ENCODE data around the gene KAZN. TPM values are rescaled to one million over a fixed set of nuclear protein-coding genes. Genes with fewer than 3 reads are reported as not detected.

The KAZN gene
- total and polyA plus RNA-seq, 8 donors, result 1.2 to 50.7 (median 6.8) TPM

DNA sequence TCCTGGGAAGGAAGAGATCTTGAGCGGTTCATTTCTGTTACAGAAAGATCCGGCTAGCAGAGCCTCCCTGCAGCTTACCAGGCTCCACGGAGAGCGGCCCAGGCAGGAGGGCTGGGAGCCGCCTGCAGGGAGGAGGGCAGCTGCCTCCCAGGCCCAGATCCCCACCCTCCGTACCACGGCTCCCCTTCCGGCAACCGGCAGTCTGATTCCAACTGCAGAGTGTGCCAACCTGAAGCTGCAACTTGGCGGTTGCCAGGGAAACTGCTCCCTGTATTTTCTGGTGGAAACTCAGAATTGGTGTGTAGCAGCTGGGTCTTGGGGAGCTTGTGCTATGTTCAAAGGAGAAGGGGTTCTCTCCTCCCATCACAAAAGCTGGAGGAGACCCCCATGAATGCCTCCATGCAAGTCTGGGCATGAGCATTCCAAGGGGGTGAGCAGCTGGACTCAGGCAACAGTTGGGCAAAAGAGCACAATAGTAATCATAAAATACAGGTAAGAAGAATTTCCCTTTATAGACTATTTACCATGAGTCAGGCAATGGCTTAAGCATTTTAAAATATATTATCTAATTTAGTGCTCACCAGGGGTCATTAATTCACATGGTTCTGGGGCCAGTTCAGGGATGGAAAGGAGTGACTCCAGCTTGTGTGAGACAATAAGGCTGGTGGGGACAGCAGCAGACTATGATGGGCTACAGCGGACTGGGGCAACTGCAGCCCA, 46.1 kb upstream of the KAZN start:
- H3K27ac ChIP-seq, result no peak overlapping the region
- no peak overlapping the region for H3K4me3 ChIP-seq
- H3K9me3 ChIP-seq, result no peaks in the 10 kb centered on the region
- 58 to 72% (median 69%) methylated on average over 11 of the region's 11 CpGs for WGBS, 5 donors
- DNase-seq, result peak in 1 of 2 donors; percentile 30
- H3K27me3 ChIP-seq, result peaks cover 0 to 7% (median 0%) of the 10 kb centered on the region in 3 donors
- intact Hi-C loops (cut with DNase I; ENCODE audit: low total_unique reads), result no loop called here
- no peaks in the 10 kb centered on the region for H3K36me3 ChIP-seq
- TF ChIP-seq POLR2AphosphoS5 (IDR thresholded peaks at IDR 0.05) (no peak), EP300 (IDR thresholded peaks at IDR 0.05) (no peak), POLR2A (IDR thresholded peaks at IDR 0.05) (no peak)
- TF ChIP-seq, protein P1, sequence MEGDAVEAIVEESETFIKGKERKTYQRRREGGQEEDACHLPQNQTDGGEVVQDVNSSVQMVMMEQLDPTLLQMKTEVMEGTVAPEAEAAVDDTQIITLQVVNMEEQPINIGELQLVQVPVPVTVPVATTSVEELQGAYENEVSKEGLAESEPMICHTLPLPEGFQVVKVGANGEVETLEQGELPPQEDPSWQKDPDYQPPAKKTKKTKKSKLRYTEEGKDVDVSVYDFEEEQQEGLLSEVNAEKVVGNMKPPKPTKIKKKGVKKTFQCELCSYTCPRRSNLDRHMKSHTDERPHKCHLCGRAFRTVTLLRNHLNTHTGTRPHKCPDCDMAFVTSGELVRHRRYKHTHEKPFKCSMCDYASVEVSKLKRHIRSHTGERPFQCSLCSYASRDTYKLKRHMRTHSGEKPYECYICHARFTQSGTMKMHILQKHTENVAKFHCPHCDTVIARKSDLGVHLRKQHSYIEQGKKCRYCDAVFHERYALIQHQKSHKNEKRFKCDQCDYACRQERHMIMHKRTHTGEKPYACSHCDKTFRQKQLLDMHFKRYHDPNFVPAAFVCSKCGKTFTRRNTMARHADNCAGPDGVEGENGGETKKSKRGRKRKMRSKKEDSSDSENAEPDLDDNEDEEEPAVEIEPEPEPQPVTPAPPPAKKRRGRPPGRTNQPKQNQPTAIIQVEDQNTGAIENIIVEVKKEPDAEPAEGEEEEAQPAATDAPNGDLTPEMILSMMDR (IDR thresholded peaks at IDR 0.05), result no peak
- H3K4me1 ChIP-seq, result peaks cover 0 to 15% (median 0%) of the 10 kb centered on the region in 4 donors

- Histone ChIP-seq H3K4me1 (peaks cover 0 to 15% (median 0%) of the 10 kb centered on the region in 4 donors), H3K27ac (no peak overlapping the region), H3K36me3 (no peaks in the 10 kb centered on the region), H3K9me3 (no peaks in the 10 kb centered on the region), H3K4me3 (no peak overlapping the region), H3K27me3 (peaks cover 0 to 7% (median 0%) of the 10 kb centered on the region in 3 donors)
- 69 to 82% (median 75%) methylated on average over 7 of the region's 7 CpGs for WGBS, 5 donors
- no peak for DNase-seq
- TF ChIP-seq POLR2A (IDR thresholded peaks at IDR 0.05) (no peak), POLR2AphosphoS5 (IDR thresholded peaks at IDR 0.05) (no peak), EP300 (IDR thresholded peaks at IDR 0.05) (no peak)
- TF ChIP-seq, protein P1 (IDR thresholded peaks at IDR 0.05), result no peak
- intact Hi-C loops (cut with DNase I; ENCODE audit: low total_unique reads), result no loop called here
Measured at GRCh38 chr1:14553711-14554110, 44.8 kb upstream of the KAZN start.

DNA sequence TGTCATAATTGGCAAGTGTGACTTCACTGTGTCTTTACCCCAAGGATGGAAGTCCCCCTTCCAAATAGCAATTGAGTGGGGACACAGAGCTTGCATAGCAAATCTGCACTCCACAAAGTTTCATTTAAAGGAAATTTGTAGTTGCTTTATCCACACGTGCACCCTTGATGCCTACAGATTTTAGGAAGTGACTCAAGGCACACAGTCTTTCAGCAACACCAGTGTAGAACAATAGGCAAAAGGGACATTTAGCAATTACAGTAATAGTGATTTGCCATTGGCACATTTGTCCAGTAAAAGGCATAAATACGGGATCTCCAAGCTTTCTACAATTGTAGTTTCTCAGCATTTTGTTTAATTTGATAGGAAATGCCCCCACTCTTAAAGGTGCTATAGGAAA, 43.4 kb upstream of the KAZN start:
- H3K27me3 ChIP-seq, result peaks cover 0 to 7% (median 0%) of the 10 kb centered on the region in 3 donors
- H3K4me3 ChIP-seq, result no peak overlapping the region
- H3K4me1 ChIP-seq, result peaks cover 0 to 15% (median 0%) of the 10 kb centered on the region in 4 donors
- H3K9me3 ChIP-seq, result no peaks in the 10 kb centered on the region
- WGBS, 5 donors, result 57 to 71% (median 62%) methylated on average over 2 of the region's 2 CpGs
- no peak for DNase-seq
- TF ChIP-seq EP300 (IDR thresholded peaks at IDR 0.05) (no peak), POLR2A (IDR thresholded peaks at IDR 0.05) (no peak), POLR2AphosphoS5 (IDR thresholded peaks at IDR 0.05) (no peak)
- TF ChIP-seq, protein P1 (IDR thresholded peaks at IDR 0.05), result no peak
- H3K36me3 ChIP-seq, result no peaks in the 10 kb centered on the region
- no peak overlapping the region for H3K27ac ChIP-seq
- intact Hi-C loops (cut with DNase I; ENCODE audit: low total_unique reads), result no loop called here

DNA sequence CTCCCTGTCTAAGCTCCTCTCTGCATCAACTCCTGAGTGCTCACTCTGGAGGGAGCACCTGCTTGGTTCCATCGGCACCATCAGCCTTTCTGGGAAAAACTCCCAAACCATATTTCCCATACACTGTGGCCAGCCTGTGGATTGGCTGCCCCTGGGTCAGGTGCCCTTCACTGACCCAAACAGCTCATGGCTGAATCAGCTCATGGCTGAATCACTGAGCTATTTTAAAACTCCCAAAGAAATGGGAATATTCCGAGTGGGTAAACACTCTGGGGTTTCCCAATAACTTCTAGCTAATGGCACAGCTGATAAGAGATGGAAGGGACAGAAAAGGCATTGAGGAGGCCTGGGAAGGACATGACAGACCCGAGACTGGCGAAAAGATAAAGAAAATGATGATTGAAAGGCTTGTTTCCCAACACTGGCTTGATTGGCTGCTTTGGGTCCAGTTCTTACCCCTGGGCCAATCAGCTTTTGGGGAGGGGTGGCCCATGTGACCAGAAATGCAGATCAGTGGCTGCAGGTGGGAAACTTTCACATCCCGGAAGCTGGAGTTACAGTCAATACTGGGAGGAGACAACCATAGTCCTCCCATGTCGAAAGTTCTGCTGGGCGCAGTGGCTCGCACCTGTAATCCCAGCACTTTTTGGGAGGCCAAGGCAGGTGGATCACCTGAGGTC, 37.3 kb upstream of the KAZN start:
- H3K27ac ChIP-seq, result no peak overlapping the region
- intact Hi-C loops (cut with DNase I; ENCODE audit: low total_unique reads), result no loop called here

More for the DNA sequence above, 37.3 kb upstream of the KAZN start:
- 83 to 88% (median 86%) methylated on average over 8 of the region's 8 CpGs for WGBS, 5 donors
- TF ChIP-seq, protein P1 (IDR thresholded peaks at IDR 0.05), result no peak
- no peak for TF ChIP-seq POLR2A (IDR thresholded peaks at IDR 0.05)
- TF ChIP-seq EP300 (IDR thresholded peaks at IDR 0.05), result no peak
- no peak for TF ChIP-seq POLR2AphosphoS5 (IDR thresholded peaks at IDR 0.05)
- no peak overlapping the region for H3K4me3 ChIP-seq
- no peak for DNase-seq
- H3K27me3 ChIP-seq, result no peaks in the 10 kb centered on the region
- peaks cover 0 to 9% (median 5%) of the 10 kb centered on the region in 4 donors for H3K9me3 ChIP-seq
- H3K4me1 ChIP-seq, result no peaks in the 10 kb centered on the region
- H3K36me3 ChIP-seq, result no peaks in the 10 kb centered on the region
